NCI-H510A treated with DMSO at 0.1 percent for 48 hours (cell line): ENCODE measurements around the gene RALGPS1.

Experiments used
- DNase-seq: peaks from one replicate; lab custom pipeline; 2025; lab: John Stamatoyannopoulos, UW

The RALGPS1 gene

GRCh38 chr9:127258606-127259471 lies 344.3 kb downstream of the RALGPS1 start:
- DNase-seq: no peak

- DNase-seq: no peak
Measured at GRCh38 chr9:127262602-127263001, 348.0 kb downstream of the RALGPS1 start.

- no peak for DNase-seq
Measured at GRCh38 chr9:127263237-127263636, 348.7 kb downstream of the RALGPS1 start.

- DNase-seq: no peak
Measured at GRCh38 chr9:127263664-127264063, 349.1 kb downstream of the RALGPS1 start.

GRCh38 chr9:127264462-127265219 lies 350.1 kb downstream of the RALGPS1 start, which contains the start of gene GARNL3:
Gene GARNL3 (plus strand): TSS chr9:127264774. CDS start chr9:127264878, 104 bp downstream.
- DNase-seq: no peak

GRCh38 chr9:127267793-127268525 lies 353.4 kb downstream of the RALGPS1 start:
- DNase-seq: no peak

GRCh38 chr9:127269449-127269848 lies 354.9 kb downstream of the RALGPS1 start:
- no peak for DNase-seq
